ENCODE results near the gene SDSL. TPM values are rescaled to one million over a fixed set of nuclear protein-coding genes. Genes with fewer than 3 reads are reported as not detected.

Gene SDSL
- total and polyA plus RNA-seq, 10 of the 15 experiments (the other 5 are each of a cell fraction or from before 2014, with no cell fraction given): 0.18 to 4.4 (median 1.0) TPM

- no peak for TF ChIP-seq ASH2L (IDR thresholded peaks at IDR 0.05; ENCODE audit: borderline replicate concordance, low read depth)
- no peak for TF ChIP-seq TAF1 (IDR thresholded peaks at IDR 0.05; ENCODE audit: borderline replicate concordance, low read depth, low read length)
- no peak for TF ChIP-seq BCL3 (IDR thresholded peaks at IDR 0.05; ENCODE audit: borderline replicate concordance, insufficient read depth, low read depth, low read length, poor library complexity, severe bottlenecking)
- no peak for TF ChIP-seq EP300 (IDR thresholded peaks at IDR 0.05; ENCODE audit: borderline replicate concordance in 1 of 2, control insufficient read depth in 1 of 2, low read depth in 2 of 2, low read length in 2 of 2)
- TF ChIP-seq, protein P1, sequence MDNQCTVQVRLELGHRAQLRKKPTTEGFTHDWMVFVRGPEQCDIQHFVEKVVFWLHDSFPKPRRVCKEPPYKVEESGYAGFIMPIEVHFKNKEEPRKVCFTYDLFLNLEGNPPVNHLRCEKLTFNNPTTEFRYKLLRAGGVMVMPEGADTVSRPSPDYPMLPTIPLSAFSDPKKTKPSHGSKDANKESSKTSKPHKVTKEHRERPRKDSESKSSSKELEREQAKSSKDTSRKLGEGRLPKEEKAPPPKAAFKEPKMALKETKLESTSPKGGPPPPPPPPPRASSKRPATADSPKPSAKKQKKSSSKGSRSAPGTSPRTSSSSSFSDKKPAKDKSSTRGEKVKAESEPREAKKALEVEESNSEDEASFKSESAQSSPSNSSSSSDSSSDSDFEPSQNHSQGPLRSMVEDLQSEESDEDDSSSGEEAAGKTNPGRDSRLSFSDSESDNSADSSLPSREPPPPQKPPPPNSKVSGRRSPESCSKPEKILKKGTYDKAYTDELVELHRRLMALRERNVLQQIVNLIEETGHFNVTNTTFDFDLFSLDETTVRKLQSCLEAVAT (IDR thresholded peaks at IDR 0.05): peak; percentile 43
- TF ChIP-seq PML (IDR thresholded peaks at IDR 0.05; ENCODE audit: low read length): no peak
- TF ChIP-seq HSF1 (IDR thresholded peaks at IDR 0.05; ENCODE audit: low read depth, low read length): no peak
- TF ChIP-seq POU2F2 (IDR thresholded peaks at IDR 0.05; ENCODE audit: borderline replicate concordance, low read depth, low read length): peak; percentile 75; the same call in 1 of the 3 replicates
- no peak for TF ChIP-seq TCF7 (IDR thresholded peaks at IDR 0.05; ENCODE audit: borderline replicate concordance)
- no peak for TF ChIP-seq CREM (IDR thresholded peaks at IDR 0.05; ENCODE audit: low read depth)
- TF ChIP-seq MYC (IDR thresholded peaks at IDR 0.05; ENCODE audit: insufficient read depth, insufficient read length, insufficient replicate concordance, low read length, severe bottlenecking): no peak
- TF ChIP-seq CBX3 (IDR thresholded peaks at IDR 0.05; ENCODE audit: borderline replicate concordance, low read depth): no peak
- TF ChIP-seq STAT1 (conservative IDR thresholded peaks at IDR 0.05): no peak
- TF ChIP-seq NFYA (IDR thresholded peaks at IDR 0.05; ENCODE audit: borderline replicate concordance, low read depth, low read length): no peak
- 0 out of 4 replicates have a peak, but pooled peaks have one; percentile 33 to 46 for TF ChIP-seq IKZF2 (IDR thresholded peaks at IDR 0.05)
- TF ChIP-seq, protein P2, sequence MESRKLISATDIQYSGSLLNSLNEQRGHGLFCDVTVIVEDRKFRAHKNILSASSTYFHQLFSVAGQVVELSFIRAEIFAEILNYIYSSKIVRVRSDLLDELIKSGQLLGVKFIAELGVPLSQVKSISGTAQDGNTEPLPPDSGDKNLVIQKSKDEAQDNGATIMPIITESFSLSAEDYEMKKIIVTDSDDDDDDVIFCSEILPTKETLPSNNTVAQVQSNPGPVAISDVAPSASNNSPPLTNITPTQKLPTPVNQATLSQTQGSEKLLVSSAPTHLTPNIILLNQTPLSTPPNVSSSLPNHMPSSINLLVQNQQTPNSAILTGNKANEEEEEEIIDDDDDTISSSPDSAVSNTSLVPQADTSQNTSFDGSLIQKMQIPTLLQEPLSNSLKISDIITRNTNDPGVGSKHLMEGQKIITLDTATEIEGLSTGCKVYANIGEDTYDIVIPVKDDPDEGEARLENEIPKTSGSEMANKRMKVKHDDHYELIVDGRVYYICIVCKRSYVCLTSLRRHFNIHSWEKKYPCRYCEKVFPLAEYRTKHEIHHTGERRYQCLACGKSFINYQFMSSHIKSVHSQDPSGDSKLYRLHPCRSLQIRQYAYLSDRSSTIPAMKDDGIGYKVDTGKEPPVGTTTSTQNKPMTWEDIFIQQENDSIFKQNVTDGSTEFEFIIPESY (IDR thresholded peaks at IDR 0.05): no peak
- no peak for TF ChIP-seq NRF1 (conservative IDR thresholded peaks at IDR 0.05; ENCODE audit: low read depth, low read length)
- TF ChIP-seq YY1 (IDR thresholded peaks at IDR 0.05; ENCODE audit: low read depth, low read length): no peak
- no peak for TF ChIP-seq MAX (IDR thresholded peaks at IDR 0.05; ENCODE audit: low read depth, low read length)
- no peak for TF ChIP-seq RBBP5 (conservative IDR thresholded peaks at IDR 0.05)
- TF ChIP-seq SP1 (IDR thresholded peaks at IDR 0.05; ENCODE audit: low read depth, low read length): no peak
- TF ChIP-seq POLR2AphosphoS5 (IDR thresholded peaks at IDR 0.05; ENCODE audit: low read length): no peak
- 0 out of 2 replicates have a peak, but pooled peaks have one; percentile 11 for TF ChIP-seq IKZF1 (conservative IDR thresholded peaks at IDR 0.05)
- peak; percentile 81 for TF ChIP-seq JUNB (IDR thresholded peaks at IDR 0.05)
Observed at GRCh38 chr12:113425960-113426453, 3.8 kb downstream of the SDSL start (continued).
